ENCODE results near the gene SGIP1.
"Not testable (repeated sequence)": the region's sequence is repeated elsewhere in the genome, so short reads cannot be mapped to it uniquely, and the experiment has no call there.

Gene SGIP1

DNA sequence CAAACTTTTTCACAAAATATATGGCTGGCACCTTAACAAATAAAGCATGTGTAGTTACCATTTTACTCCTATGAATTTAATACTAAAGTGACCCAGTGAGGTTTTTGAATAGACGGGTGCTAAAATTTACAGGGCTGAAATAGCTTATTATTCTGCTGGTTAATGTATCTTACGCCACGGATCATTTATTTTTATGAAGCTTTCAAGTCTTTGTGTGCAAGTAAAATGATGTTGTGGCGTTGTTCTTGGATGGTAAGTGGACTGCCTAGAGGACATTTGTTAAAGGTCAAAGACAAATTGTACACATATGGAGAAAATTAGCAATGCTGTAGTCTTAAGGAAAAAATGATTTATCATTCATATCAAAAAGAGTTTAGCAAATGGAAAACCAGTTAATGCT is 244.3 kb downstream of the SGIP1 start:
- DNase-seq = no peak

DNA sequence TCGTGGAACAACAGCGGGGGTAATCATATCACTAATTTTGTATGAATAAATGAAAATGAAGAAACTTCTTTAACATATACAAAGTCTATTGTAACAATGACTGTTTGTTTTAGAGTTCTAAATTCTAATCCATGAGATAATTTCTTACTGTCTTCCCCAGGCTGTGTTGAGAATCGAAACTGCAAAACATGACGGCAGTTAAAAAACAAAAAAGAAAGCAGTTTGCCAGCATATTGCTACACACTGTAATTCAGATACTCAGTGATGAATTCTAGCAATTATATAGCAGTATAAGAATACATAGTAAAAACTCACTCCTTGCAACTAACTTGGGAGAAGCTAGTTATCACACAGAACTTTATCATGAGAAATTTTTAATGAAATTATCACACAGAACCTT is 245.0 kb downstream of the SGIP1 start:
- DNase-seq = no peak

DNA sequence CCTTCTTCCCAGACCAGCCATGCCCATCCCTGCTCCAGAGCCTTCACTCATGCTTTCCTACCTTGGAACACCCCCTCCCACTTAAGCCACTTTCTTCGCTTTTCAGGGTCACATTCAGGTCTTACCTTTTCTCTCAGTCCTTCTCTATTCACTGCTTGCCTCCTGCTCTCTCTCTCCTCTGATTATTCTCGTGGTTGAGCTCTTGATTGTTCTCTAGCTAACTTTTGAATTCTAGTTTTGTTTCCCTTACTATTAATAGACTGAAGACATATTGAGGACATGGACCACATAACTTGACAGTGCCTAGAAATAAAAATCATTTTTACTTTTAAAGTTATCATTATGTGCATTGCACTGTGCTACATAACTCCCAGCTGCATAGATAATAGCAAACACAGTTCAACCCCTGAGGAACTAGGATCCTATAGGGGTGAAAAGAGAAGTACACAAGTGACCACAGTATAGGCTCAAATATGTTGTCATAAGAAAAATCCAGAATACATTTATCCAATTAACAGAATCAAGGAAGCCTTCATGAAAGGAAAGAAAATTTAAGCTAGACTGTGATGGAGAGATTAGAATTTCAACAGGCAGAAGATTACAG is 245.6 kb downstream of the SGIP1 start:
- DNase-seq = no peak

DNA sequence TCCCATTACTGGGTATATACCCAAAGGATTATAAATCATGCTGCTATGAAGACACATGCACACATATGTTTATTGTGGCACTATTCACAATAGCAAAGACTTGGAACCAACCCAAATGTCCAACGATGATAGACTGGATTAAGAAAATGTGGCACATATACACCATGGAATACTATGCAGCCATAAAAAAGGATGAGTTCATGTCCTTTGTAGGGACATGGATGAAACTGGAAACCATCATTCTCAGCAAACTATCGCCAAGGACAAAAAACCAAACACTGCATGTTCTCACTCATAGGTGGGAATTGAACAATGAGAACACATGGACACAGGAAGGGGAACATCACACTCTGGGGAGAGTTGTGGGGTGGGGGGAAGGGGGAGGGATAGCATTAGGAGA is 251.8 kb downstream of the SGIP1 start:
- not testable (repeated sequence) for DNase-seq

DNA sequence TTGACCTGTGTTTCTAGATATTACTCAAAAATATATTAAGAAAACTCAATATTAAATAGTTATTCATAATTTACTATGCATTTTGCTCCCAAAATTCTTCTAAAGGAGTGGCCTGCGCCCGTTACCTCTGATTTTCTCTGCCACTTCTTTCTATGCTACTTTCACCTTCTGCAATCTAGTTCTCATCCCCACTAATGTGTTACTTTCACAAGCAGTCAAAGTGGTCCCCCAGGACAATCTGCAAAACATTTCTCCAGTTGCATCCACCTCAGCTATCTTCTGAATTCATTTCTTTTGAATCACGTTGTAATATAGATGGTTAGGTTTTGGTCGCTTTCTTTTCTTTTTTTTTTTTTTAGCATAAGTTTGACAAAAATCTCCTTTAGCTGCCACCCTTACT is 253.7 kb downstream of the SGIP1 start:
- DNase-seq = no peak

DNA sequence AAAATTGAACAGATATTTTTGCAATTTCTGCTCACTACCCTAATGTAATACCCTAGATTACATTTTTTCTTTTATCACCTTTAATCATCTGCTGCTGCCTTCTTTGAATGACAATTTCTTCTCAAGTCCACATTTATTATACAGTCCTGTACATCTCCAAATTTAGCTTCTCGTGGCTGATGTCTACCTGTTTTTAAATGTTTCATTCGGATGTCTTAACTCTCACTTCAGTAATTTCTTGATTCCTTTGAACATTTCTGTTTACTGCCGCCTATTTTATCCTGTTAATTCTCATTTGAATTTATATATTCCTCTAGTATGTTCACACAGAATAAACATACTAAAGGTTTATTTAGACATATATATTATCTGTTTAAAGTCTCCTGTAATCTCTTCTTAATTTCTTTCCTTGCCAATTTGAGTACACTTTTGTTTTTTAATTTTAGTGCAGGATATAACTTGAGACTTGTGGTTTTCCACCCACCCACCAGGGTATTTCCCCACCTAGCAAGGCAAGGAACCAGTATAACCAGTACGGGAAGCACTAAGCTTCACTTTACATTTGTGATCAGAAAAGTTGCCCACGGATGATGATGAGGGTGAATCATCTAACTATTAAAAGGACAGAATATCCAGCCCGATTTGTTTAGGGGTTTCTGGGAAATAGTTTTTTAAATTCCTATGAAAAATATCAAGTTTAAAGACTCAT is 254.4 kb downstream of the SGIP1 start:
- no peak for DNase-seq

DNA sequence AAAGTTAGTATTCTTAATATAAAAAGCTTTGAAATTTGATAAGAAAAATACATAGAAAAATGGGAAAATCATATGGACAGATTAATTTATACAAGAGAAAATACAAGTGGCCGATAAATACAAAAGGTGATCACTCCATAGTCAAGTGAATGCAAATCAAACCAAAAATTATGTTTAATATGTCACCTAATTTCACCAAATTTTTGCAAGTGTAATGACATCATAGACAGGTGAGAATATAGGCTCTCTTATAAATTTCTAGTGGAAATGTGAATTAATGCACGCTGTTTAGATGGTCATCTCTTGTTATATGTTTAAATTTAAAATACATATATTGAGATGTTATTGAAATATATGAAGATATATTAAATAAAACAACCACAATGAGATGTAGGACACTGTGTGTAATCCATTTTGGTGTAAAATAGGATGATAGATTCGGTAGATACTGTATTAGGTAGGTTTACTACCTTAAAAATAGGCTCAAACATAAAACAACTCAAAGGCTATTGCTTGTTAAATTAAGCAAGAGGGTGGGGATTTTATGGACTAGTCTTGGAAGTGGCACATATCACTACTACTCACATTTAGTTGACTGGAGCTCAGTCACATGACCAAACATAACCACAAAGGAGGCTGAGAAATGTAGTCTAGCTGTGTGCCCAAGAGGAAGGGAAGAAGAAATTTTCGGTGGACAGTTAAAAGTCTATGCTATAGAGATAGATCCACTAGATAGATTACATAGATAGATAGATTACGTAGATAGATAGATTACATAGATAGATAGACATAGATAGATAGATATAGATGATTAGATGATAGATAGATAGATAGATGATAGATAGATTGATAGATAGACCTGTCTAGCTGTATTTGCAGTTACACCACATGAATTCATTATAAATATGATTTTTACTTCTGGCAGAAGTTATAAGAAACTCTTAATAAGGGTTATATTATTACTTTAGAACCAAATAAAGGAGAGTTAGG is 258.0 kb downstream of the SGIP1 start:
- DNase-seq = no peak

DNA sequence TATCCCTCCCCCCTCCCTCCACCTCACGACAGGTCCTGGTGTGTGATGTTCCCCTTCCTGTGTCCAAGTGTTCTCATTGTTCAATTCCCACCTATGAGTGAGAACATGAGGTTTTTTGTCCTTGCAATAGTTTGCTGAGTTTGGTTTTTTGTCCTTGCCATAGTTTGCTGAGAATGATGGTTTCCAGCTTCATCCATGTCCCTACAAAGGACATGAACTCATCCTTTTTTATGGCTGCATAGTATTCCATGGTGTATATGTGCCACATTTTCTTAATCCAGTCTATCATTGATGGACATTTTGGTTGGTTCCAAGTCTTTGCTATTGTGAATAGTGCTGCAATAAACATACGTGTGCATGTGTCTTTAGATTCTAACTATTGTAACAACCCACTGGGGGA is 261.9 kb downstream of the SGIP1 start:
- not testable (repeated sequence) for DNase-seq

All from activated CD8-positive, alpha-beta memory T cell treated with anti-CD3 and anti-CD28 coated beads, Interleukin-2, amount 50 U/mL, for 48 hours (primary cell).